Esophagus muscularis mucosa (tissue), 4 donors: ENCODE results near the gene CCL18. TPM values are rescaled to one million over a fixed set of nuclear protein-coding genes. Genes with fewer than 3 reads are reported as not detected.
"Not testable (repeated sequence)": the region's sequence is repeated elsewhere in the genome, so short reads cannot be mapped to it uniquely, and the experiment has no call there.

ENCODE experiments used
- DNase-seq: peaks from one replicate; pipeline ENCODE4 v3.0.0-alpha.2; 2017; ENCODE audit errors: extremely low spot score
- H3K27ac ChIP-seq, 4 donors: fragments of 200-600 bp; sonication (generic); replicated peaks in 1 of 4; 1 replicate in 3 of 4; 2 replicates in 1 of 4; pipeline ENCODE4 v1.5.1; 2016 to 2019; ENCODE audit warnings: mild to moderate bottlenecking in 1 of 4
- H3K27me3 ChIP-seq, 4 donors: fragments of 200-600 bp; sonication (generic); one replicate each; pipeline versions ENCODE4 v1.5.1 to v1.6.0; 2016 to 2019
- H3K36me3 ChIP-seq, 4 donors: fragments of 200-600 bp; sonication (generic); one replicate each; pipeline ENCODE4 v1.5.1; 2016 to 2019
- H3K4me1 ChIP-seq, 4 donors: fragments of 200-600 bp; sonication (generic); one replicate each; pipeline ENCODE4 v1.5.1; 2016 to 2019
- H3K4me3 ChIP-seq, 4 donors: fragments of 200-600 bp; sonication (generic); 1 replicate in 2 of 4; 2 replicates in 2 of 4; pipeline ENCODE4 v1.5.1; 2016 to 2019; ENCODE audit warnings: mild to moderate bottlenecking in 4 of 4, moderate library complexity in 1 of 4
- H3K9me3 ChIP-seq, 4 donors: fragments of 200-600 bp; sonication (generic); 1 replicate in 3 of 4; 2 replicates in 1 of 4; pipeline ENCODE4 v1.5.1; 2016 to 2019
- EP300 ChIP-seq: sonication (generic); formaldehyde crosslinking; IDR thresholded peaks from one replicate; pipeline ENCODE4 v1.6.1; 2017; ENCODE audit warnings: antibody characterized with exemption
- POLR2A ChIP-seq: fragments of 450-650 bp; IDR thresholded peaks from one replicate; pipeline ENCODE4 v1.6.1; 2017; ENCODE audit warnings: antibody characterized with exemption, moderate library complexity, mild to moderate bottlenecking, low read depth
- POLR2AphosphoS5 ChIP-seq, 2 donors: sonication (generic); formaldehyde crosslinking; IDR thresholded peaks; one replicate each; pipeline ENCODE4 v1.6.1; 2017; ENCODE audit warnings: antibody characterized with exemption in 2 of 2
- WGBS: methylation state at CpG from one replicate; pipeline ENCODE4 v1.1.5; 2018; 5-methylcytosine and 5-hydroxymethylcytosine counted together
- intact Hi-C: fragments of 100-400 bp; cut with DNase I; formaldehyde crosslinking; loops from one replicate; pipeline ENCODE4 v1.15.1; 2023
- total RNA-seq, 4 donors: library from RNA; depleted of rRNA; stranded (reverse); fragments of >200 nt; gene quantifications; one replicate each; pipeline versions ENCODE4 v1.1.0 to v1.2.1, GENCODE V29; 2016
- TF ChIP-seq, protein P1 (sequence below), 3 experiments: fragments of 200-600 bp in 2 of 3; fragments of 450-650 bp in 1 of 3; sonication (generic) in 2 of 3; IDR thresholded peaks; one replicate each; pipeline ENCODE4 v1.5.1; 2017 to 2019; ENCODE audit warnings: antibody characterized with exemption in 3 of 3, mild to moderate bottlenecking in 2 of 3, moderate library complexity in 1 of 3

The CCL18 gene
- total RNA-seq, 4 donors from 2014 or later: 12.6 to 16.7 (median 13.3) TPM; not detected in 1

DNA sequence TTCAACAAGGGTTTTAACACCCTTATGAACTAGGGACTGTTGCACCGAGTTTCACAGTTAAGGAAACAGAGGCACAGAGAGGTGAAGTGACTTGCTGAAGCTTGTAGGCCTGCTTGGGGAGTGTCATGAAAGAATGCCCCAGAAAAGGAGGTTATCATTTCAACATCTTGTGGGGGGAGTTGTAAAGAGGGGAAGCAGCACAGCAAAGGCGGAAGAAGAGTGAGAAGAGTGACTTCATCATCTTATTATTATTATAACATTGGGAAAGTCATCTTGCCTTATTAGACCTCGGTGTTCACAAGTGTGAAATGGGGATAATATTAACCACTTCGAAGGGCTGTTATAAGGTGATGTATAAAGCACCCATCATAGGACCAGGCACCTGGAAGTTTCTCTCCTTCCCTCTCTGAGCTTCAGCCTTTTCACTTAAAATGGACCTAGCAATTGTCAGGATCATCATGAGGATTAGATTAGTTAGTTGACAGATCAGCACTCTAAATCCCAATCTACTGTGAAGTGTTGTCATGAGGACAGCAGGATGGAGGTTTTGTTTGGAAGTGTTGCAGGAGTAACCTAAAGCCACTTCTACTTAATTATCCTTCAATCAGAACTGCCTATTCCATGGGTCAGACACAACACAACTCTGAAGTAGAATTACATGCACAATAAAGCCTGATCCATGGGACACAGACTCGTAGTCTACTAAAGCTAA lies 41.9 kb downstream of the CCL18 start:
- TF ChIP-seq, protein P1, sequence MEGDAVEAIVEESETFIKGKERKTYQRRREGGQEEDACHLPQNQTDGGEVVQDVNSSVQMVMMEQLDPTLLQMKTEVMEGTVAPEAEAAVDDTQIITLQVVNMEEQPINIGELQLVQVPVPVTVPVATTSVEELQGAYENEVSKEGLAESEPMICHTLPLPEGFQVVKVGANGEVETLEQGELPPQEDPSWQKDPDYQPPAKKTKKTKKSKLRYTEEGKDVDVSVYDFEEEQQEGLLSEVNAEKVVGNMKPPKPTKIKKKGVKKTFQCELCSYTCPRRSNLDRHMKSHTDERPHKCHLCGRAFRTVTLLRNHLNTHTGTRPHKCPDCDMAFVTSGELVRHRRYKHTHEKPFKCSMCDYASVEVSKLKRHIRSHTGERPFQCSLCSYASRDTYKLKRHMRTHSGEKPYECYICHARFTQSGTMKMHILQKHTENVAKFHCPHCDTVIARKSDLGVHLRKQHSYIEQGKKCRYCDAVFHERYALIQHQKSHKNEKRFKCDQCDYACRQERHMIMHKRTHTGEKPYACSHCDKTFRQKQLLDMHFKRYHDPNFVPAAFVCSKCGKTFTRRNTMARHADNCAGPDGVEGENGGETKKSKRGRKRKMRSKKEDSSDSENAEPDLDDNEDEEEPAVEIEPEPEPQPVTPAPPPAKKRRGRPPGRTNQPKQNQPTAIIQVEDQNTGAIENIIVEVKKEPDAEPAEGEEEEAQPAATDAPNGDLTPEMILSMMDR (IDR thresholded peaks at IDR 0.05): no peak
- TF ChIP-seq POLR2A (no peak), EP300 (no peak), POLR2AphosphoS5 (IDR thresholded peaks at IDR 0.05) (no peak)
- Histone ChIP-seq H3K27ac (no peak overlapping the region), H3K36me3 (no peaks in the 10 kb centered on the region), H3K9me3 (no peaks in the 10 kb centered on the region), H3K27me3 (peaks cover 0 to 4% (median 0%) of the 10 kb centered on the region in 4 donors), H3K4me3 (no peak overlapping the region), H3K4me1 (no peaks in the 10 kb centered on the region)
- DNase-seq: no peak
- intact Hi-C loops: no loop called here
- WGBS: 89% methylated on average over 5 of the region's 5 CpGs

DNA sequence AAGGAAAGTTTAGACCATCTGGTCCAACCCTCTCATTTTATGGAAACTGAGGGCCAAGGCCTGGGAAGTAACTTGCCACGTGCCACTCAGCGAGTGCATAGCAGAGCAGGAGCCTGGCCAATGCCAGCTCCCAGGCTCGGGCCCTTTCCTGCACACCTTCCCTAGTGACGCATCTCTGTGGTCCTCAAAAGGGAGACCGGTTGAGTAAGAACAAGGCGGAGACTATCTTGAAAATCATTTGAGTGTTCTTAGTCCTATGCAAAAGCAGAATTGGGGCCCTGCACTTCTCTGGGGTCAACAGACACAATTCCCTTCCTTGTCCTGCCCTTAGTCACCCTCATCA lies 42.4 kb downstream of the CCL18 start:
- Histone ChIP-seq H3K4me3 (no peak overlapping the region), H3K4me1 (no peaks in the 10 kb centered on the region), H3K9me3 (no peaks in the 10 kb centered on the region), H3K27ac (no peak overlapping the region), H3K27me3 (peaks cover 0 to 4% (median 0%) of the 10 kb centered on the region in 4 donors), H3K36me3 (no peaks in the 10 kb centered on the region)
- no peak for DNase-seq
- no peak for TF ChIP-seq EP300
- no peak for TF ChIP-seq POLR2AphosphoS5 (IDR thresholded peaks at IDR 0.05)
- no peak for TF ChIP-seq POLR2A
- TF ChIP-seq, protein P1 (IDR thresholded peaks at IDR 0.05): no peak
- 98% methylated on average over 6 of the region's 6 CpGs for WGBS
- intact Hi-C loops: no loop called here

DNA sequence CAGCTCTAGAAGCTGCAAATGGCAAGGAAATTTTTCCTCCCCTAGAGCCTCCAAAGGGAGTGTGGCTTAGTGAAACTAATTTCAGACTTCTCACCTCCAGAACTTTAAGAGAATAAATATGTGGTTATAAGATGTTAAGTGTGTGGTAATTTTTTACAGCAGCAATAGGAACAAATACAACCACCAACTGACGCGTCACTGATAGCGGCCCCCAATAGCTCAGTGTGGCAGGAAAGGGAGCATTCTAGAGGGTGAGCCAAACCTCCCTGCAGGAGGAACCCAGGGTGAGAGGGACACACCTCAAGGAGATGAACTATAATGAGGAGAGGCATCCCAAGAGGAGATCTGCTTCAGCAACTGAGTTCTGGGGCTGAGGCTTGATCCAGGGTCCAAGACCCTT lies 43.6 kb downstream of the CCL18 start:
- Histone ChIP-seq H3K9me3 (no peaks in the 10 kb centered on the region), H3K4me3 (no peak overlapping the region), H3K27me3 (peaks cover 0 to 4% (median 0%) of the 10 kb centered on the region in 4 donors), H3K4me1 (no peaks in the 10 kb centered on the region), H3K36me3 (no peaks in the 10 kb centered on the region), H3K27ac (no peak overlapping the region)
- WGBS: 80% methylated on average over 3 of the region's 3 CpGs
- DNase-seq: no peak
- intact Hi-C loops: no loop called here
- TF ChIP-seq EP300: no peak
- TF ChIP-seq, protein P1 (IDR thresholded peaks at IDR 0.05): no peak
- TF ChIP-seq POLR2A: no peak
- no peak for TF ChIP-seq POLR2AphosphoS5 (IDR thresholded peaks at IDR 0.05)

DNA sequence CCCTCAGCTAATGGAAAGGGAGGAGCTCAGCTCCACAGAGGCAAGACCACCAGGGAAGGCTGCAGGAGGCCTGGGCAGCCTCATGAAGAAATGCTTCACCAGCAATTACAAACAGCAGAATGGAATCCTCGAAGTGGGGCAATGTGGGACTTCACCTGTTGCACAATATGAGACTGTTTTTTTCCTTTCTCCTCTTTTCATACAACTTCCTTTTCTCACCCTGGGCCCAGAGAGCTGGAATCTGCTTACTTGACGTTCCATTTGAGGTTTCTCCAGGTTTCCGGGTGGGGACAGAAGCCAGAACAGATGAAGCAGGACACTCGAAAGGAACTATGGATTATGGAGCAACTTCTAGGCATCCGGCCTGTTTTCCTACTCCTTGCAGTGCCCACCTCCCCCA lies 44.2 kb downstream of the CCL18 start:
- intact Hi-C loops, H3K36me3 ChIP-seq, H3K4me3 ChIP-seq, H3K4me1 ChIP-seq, H3K27me3 ChIP-seq, H3K9me3 ChIP-seq, DNase-seq, H3K27ac ChIP-seq: not testable (repeated sequence)
- 47% methylated on average over 5 of the region's 5 CpGs for WGBS

DNA sequence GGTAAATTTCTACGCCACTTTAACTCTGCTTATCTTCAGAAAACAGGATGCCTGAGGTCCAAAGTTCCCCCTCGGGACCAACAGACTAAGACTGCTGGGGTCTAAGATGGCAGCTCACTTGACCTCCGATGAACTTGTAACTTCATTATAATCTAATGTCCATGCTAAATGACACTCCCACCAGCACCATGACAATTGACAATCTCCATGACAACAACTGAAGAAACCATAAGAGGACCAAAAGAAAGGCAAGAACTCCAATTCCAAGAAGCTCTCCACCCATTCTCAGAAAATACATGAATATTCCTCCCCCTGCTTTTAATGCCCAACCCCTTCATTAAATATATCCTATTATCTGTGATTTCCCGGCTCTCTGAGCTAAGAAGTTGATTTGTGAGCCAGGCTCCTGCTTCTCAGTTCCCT lies 47.0 kb downstream of the CCL18 start:
- Histone ChIP-seq H3K27me3 (no peaks in the 10 kb centered on the region), H3K9me3 (no peaks in the 10 kb centered on the region), H3K4me3 (no peak overlapping the region), H3K4me1 (no peaks in the 10 kb centered on the region), H3K36me3 (no peaks in the 10 kb centered on the region), H3K27ac (no peak overlapping the region)
- TF ChIP-seq EP300: no peak
- TF ChIP-seq POLR2AphosphoS5 (IDR thresholded peaks at IDR 0.05): no peak
- TF ChIP-seq, protein P1 (IDR thresholded peaks at IDR 0.05): no peak
- TF ChIP-seq POLR2A: no peak
- intact Hi-C loops: no loop called here
- WGBS: 83% methylated on average over 4 of the region's 4 CpGs
- no peak for DNase-seq
